ENCODE data around the gene RABEP1.

DNA sequence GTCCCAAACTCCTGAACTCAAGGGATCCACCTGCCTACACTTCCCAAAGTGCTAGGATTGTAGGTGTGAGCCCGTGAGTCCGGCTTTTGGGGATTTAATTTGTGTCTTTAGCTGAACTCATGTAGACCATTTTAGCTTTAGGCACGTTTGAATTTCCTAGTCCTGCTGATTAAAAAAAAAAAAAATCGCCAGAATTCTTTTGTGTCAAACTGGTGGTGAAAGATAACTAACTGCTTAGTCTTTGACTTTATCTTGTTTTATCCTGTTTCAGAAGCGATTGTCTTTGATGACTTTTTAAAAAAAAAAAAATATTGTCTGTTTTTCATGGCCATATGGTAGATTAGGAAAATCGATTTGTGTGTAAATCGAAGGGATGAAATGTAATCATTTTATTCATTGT, 2.6 kb downstream of the RABEP1 start:
- no peak for TF ChIP-seq POLR2AphosphoS5 (IDR thresholded peaks at IDR 0.05; ENCODE audit: low read depth, low read length)
- TF ChIP-seq POLR2A (IDR thresholded peaks at IDR 0.05; ENCODE audit: low read depth, low read length), result no peak
